ENCODE measurements around the gene RPL36. TPM values are rescaled to one million over a fixed set of nuclear protein-coding genes. Genes with fewer than 3 reads are reported as not detected.
"Not testable (repeated sequence)": the region's sequence is repeated elsewhere in the genome, so short reads cannot be mapped to it uniquely, and the experiment has no call there.

RPL36 gene
- total RNA-seq, 1 donor from 2014 or later: 564 TPM

DNA sequence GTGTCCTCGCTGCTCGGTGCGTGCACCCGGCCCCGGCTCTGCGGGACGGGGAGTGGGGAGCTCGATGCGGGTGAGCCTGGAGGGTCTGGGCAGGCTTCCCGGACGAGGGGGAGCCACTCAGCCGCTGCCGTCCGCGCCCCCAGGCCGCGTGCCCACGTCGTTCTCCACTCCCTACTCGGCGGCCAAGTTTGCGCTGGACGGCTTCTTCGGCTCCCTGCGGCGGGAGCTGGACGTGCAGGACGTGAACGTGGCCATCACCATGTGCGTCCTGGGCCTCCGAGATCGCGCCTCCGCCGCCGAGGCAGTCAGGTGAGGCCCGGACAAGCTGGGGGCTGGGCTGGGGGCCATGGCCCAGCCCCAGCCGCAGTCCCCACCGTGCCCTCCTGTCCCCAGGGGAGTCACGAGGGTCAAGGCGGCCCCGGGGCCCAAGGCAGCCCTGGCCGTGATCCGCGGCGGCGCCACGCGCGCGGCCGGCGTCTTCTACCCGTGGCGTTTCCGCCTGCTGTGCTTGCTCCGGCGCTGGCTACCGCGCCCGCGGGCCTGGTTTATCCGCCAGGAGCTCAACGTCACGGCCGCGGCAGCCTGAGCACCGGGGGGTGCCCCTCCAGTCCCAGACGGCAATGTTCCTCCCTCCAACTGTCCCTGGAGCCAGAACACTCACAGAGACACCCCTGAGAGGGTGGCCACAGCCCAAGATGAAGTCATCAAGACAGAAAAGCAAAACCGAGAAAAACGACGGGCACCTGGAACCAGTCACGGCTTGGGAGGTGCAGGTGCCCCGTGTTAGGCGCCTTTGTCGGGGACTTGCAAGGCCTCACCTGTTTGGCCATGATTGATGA, 2.5 kb upstream of the RPL36 start:
- H3K36me3 ChIP-seq: peaks cover 10% of the 10 kb centered on the region
- DNase-seq (peak; percentile 65), ATAC-seq (no peak)
- peak overlapping the region; percentile 65 for H3K4me3 ChIP-seq
- intact Hi-C loops (cut with DNase I): no loop called here
- peaks cover 13% of the 10 kb centered on the region for H3K4me1 ChIP-seq
- TF ChIP-seq, protein P1, sequence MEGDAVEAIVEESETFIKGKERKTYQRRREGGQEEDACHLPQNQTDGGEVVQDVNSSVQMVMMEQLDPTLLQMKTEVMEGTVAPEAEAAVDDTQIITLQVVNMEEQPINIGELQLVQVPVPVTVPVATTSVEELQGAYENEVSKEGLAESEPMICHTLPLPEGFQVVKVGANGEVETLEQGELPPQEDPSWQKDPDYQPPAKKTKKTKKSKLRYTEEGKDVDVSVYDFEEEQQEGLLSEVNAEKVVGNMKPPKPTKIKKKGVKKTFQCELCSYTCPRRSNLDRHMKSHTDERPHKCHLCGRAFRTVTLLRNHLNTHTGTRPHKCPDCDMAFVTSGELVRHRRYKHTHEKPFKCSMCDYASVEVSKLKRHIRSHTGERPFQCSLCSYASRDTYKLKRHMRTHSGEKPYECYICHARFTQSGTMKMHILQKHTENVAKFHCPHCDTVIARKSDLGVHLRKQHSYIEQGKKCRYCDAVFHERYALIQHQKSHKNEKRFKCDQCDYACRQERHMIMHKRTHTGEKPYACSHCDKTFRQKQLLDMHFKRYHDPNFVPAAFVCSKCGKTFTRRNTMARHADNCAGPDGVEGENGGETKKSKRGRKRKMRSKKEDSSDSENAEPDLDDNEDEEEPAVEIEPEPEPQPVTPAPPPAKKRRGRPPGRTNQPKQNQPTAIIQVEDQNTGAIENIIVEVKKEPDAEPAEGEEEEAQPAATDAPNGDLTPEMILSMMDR (IDR thresholded peaks at IDR 0.05): no peak
- H3K27ac ChIP-seq: peak overlapping the region; percentile 66
- no peaks in the 10 kb centered on the region for H3K27me3 ChIP-seq
- H3K9me3 ChIP-seq: no peaks in the 10 kb centered on the region

DNA sequence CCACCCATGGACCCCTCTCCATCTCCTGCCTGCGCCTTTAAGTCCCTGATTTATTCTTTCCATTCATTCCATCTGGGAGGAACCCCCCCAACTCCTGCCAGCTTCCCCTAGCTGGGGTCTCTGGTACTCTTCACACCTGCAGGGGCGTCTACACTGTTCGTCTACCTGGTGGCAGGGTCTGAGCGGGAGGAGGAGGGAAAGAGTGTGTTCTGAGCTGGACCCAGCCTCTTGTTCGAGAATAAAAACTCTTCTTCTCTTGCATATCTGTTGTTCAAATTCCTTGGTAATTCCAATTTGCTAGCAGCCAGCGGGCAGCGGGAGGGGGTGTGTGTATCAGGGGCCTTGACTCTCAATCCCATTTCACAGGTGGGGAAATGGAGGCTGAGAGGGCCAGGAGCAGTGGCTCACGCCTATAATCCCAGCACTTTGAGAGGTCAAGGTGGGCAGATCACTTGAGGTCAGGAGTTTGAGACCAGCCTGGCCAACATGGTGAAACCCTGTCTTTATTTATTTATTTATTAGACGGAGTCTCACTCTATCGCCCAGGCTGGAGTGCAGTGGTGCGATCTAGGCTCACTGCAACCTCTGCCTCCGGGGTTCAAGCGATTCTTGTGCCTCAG, 1.7 kb upstream of the RPL36 start:
- intact Hi-C loops (cut with DNase I); H3K27ac ChIP-seq; H3K4me3 ChIP-seq; H3K27me3 ChIP-seq; H3K9me3 ChIP-seq; ATAC-seq: not testable (repeated sequence)
- DNase-seq: peak; percentile 51
- peaks cover 13% of the 10 kb centered on the region for H3K4me1 ChIP-seq
- H3K36me3 ChIP-seq: peaks cover 18% of the 10 kb centered on the region

DNA sequence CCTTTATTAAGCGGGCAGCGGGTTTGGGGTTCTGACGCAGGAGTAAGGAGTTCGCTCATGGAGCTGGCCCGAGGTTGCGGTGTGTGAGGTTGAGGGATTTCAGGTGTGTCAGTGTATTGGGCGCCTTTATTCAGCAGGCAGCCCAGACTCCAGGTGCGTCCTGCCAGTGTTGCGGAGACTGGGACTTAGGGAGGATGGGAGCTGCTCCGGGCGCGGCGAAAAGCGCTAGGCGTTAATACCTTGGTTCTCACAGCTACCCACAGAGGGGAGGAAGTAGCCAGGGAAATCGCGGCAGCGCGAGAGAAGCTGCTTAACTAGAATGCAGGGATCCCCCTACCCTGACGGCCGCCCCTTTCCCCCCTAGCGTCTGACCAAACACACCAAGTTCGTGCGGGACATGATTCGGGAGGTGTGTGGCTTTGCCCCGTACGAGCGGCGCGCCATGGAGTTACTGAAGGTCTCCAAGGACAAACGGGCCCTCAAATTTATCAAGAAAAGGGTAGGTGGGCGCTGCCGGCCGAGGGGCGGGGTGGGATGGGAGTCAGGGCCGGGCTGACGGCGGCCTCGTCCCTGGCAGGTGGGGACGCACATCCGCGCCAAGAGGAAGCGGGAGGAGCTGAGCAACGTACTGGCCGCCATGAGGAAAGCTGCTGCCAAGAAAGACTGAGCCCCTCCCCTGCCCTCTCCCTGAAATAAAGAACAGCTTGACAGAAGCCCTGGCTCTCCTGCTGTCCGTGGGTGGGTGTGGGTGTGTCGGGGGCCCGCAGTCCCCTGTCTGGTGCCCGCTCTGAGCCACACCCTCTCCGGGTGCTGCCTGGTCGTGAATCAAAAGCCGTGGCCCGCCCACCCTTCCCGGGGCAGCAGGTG, 1.1 kb downstream of the RPL36 start:
- intact Hi-C loops (cut with DNase I): no loop called here
- peak overlapping the region; percentile 79 for H3K4me3 ChIP-seq
- H3K9me3 ChIP-seq: no peaks in the 10 kb centered on the region
- peaks cover 13% of the 10 kb centered on the region for H3K4me1 ChIP-seq
- ATAC-seq: no peak
- TF ChIP-seq, protein P1 (IDR thresholded peaks at IDR 0.05): no peak
- H3K36me3 ChIP-seq: peaks cover 46% of the 10 kb centered on the region
- no peaks in the 10 kb centered on the region for H3K27me3 ChIP-seq
- DNase-seq: peak; percentile 78
- peak overlapping the region; percentile 87 for H3K27ac ChIP-seq

DNA sequence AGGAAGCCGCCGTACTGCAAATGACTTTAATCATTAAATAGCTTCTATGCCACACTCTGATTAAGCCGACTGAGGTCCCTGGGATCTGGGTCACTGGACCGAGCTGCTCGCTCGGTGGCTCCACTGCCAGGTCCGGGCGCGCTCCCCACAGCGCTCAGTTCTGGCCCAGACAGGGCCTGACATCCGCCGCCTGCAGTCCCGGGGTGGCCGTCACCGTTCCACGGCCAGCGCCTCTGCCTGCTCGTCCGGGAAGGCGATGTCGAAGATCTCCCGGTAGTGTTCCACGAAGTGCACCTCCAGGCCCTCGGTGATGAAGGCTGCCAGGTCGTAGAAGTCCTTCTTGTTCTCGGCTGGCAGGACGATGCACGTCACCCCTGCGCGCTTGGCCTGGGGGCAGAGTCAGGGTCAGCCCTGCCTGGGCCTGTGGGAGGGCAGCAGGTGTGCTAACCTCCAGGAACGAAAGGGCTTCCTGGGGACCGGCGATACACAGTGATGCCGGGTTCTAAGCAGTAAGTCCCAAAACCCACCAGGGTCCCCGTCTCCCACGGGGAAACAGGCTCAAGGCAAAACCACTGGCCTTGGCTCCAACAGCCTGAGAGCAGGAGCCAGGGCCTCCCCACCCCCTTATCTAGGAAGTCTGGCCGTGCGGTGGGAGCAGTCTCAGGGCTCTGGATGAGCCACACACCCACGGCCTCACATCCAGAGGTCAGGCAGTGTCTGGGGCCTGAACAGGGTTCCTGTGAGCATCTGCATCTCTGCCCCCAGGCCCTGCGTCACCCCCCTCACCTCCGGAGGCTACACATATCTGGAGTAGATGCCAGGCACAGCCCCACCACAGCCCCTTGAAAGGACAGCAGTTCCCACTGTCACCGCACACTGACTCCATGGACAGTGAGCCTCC, 2.0 kb downstream of the RPL36 start:
- no peaks in the 10 kb centered on the region for H3K9me3 ChIP-seq
- TF ChIP-seq, protein P1 (IDR thresholded peaks at IDR 0.05): no peak
- ATAC-seq (no peak), DNase-seq (peak; percentile 65)
- peak overlapping the region; percentile 87 for H3K27ac ChIP-seq
- H3K4me3 ChIP-seq: peak overlapping the region; percentile 79
- peaks cover 13% of the 10 kb centered on the region for H3K4me1 ChIP-seq
- H3K27me3 ChIP-seq: no peaks in the 10 kb centered on the region
- intact Hi-C loops (cut with DNase I): no loop called here
- H3K36me3 ChIP-seq: peaks cover 55% of the 10 kb centered on the region

DNA sequence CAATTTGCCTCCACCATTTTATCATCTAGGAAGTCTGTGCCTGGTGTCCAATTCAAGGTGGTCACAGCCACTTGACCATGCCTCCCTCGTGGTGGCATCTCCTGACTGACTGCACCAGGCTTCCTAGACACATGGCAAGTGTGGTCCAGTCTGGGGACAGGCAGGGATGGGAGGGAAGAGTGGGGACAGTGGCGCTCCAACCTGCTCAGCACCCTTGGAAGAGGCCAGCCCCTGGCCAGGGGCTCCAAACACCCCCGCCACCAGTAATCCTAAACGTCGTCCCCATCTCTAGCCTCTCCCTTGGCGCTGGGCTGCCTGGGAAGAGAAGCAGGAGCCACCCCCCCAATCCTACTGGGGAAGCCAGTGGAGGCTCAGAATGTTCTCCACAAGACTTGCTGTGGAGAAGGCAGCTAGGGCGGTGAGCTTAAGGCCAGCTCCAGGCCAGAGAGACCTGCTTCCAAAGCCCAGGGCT, 2.7 kb downstream of the RPL36 start:
- TF ChIP-seq, protein P1 (IDR thresholded peaks at IDR 0.05): no peak
- H3K27me3 ChIP-seq: no peaks in the 10 kb centered on the region
- DNase-seq (peak; percentile 54), ATAC-seq (no peak)
- peaks cover 56% of the 10 kb centered on the region for H3K36me3 ChIP-seq
- H3K27ac ChIP-seq: no peak overlapping the region
- intact Hi-C loops (cut with DNase I): no loop called here
- no peak overlapping the region for H3K4me3 ChIP-seq
- H3K4me1 ChIP-seq: peaks cover 9% of the 10 kb centered on the region
- no peaks in the 10 kb centered on the region for H3K9me3 ChIP-seq

All from upper lobe of right lung (tissue), 1 donor.